IMR-90 (cell line): ENCODE results near the gene NUBP2.

Source experiments
- BHLHE40 ChIP-seq: fragments of 150-350 bp; IDR thresholded peaks from 2 replicates; pipeline ENCODE4 v1.6.1; 2016; ENCODE audit warnings: mild to moderate bottlenecking, low read depth, low read length
- CEBPB ChIP-seq: IDR thresholded peaks from 2 replicates; pipeline ENCODE4 v1.6.1; 2012; ENCODE audit warnings: low read depth, low read length, improper control_type of control experiment
- CHD1 ChIP-seq: IDR thresholded peaks from 2 replicates; pipeline ENCODE4 v1.6.1; 2012; ENCODE audit warnings: low read depth, low read length, improper control_type of control experiment
- FOS ChIP-seq: fragments of 150-350 bp; IDR thresholded peaks from 2 replicates; pipeline ENCODE4 v1.6.1; 2016; ENCODE audit warnings: low read depth, low read length
- POLR2A ChIP-seq: IDR thresholded peaks from 2 replicates; pipeline ENCODE4 v1.6.1; 2012; ENCODE audit warnings: mild to moderate bottlenecking, low read depth, low read length
- RAD21 ChIP-seq: IDR thresholded peaks from 2 replicates; pipeline ENCODE4 v1.6.1; 2012; ENCODE audit warnings: low read length, improper control_type of control experiment
- TF ChIP-seq, protein P1 (sequence below): conservative IDR thresholded peaks from 2 replicates; pipeline ENCODE4 v1.5.1; 2012; ENCODE audit warnings: mild to moderate bottlenecking, low read depth, low read length, improper control_type of control experiment
- TF ChIP-seq, protein P2 (sequence below): fragments of 150-350 bp; IDR thresholded peaks from 2 replicates; pipeline ENCODE4 v1.6.1; 2016; ENCODE audit warnings: low read depth, mild to moderate bottlenecking, low read length, moderate library complexity, borderline replicate concordance

DNA sequence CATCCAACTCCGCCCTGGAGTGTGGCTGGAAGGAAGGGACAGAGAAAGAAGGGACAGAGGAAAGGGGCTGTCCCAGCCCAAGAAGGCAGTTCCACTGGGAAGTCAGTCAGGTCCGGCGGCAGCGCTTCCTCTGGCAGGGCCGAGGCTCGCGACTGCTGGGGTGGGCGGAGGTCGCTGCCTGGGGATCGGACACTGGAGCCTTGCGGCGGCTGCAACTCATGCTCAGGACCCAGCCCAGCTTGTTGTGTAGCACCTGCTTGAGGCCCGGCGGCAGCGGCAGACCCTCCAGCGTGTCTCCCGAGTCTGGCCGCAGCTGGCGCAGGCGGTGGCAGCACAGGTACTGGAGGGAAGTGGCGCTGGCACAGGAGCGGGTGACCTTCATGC lies 5.8 kb upstream of the NUBP2 start:
- TF ChIP-seq, protein P1, sequence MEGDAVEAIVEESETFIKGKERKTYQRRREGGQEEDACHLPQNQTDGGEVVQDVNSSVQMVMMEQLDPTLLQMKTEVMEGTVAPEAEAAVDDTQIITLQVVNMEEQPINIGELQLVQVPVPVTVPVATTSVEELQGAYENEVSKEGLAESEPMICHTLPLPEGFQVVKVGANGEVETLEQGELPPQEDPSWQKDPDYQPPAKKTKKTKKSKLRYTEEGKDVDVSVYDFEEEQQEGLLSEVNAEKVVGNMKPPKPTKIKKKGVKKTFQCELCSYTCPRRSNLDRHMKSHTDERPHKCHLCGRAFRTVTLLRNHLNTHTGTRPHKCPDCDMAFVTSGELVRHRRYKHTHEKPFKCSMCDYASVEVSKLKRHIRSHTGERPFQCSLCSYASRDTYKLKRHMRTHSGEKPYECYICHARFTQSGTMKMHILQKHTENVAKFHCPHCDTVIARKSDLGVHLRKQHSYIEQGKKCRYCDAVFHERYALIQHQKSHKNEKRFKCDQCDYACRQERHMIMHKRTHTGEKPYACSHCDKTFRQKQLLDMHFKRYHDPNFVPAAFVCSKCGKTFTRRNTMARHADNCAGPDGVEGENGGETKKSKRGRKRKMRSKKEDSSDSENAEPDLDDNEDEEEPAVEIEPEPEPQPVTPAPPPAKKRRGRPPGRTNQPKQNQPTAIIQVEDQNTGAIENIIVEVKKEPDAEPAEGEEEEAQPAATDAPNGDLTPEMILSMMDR = no peak
- no peak for TF ChIP-seq POLR2A
- TF ChIP-seq, protein P2, sequence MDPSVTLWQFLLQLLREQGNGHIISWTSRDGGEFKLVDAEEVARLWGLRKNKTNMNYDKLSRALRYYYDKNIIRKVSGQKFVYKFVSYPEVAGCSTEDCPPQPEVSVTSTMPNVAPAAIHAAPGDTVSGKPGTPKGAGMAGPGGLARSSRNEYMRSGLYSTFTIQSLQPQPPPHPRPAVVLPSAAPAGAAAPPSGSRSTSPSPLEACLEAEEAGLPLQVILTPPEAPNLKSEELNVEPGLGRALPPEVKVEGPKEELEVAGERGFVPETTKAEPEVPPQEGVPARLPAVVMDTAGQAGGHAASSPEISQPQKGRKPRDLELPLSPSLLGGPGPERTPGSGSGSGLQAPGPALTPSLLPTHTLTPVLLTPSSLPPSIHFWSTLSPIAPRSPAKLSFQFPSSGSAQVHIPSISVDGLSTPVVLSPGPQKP = no peak
- no peak for TF ChIP-seq FOS
- no peak for TF ChIP-seq CEBPB
- no peak for TF ChIP-seq RAD21
- TF ChIP-seq BHLHE40 = no peak
- TF ChIP-seq CHD1 = no peak
